ENCODE measurements around the gene DUXB.

GRCh38 chr16:75695708-75696107 is 5.6 kb downstream of the DUXB start:
- TF ChIP-seq POLR2A (IDR thresholded peaks at IDR 0.05) (no peak), CTCF (IDR thresholded peaks at IDR 0.05) (no peak)

Measured in uterus (tissue), 2 donors.